Measurements from ENCODE around the gene TPCN1.

The TPCN1 gene

GRCh38 chr12:113247123-113248050 lies 26.1 kb downstream of the TPCN1 start:
- Mint-ChIP-seq H3K9me3 (peaks cover 11% of the 10 kb centered on the region), H3K27me3 (no peaks in the 10 kb centered on the region), H3K36me3 (ENCODE audit: low read depth) (peaks cover 100% of the 10 kb centered on the region), H3K4me1 (ENCODE audit: low read depth) (peaks cover 61% of the 10 kb centered on the region), H3K27ac (peak overlapping the region; percentile 76), H3K4me3 (no peak overlapping the region)
- intact Hi-C loops (cut with micrococcal nuclease), result no loop called here

GRCh38 chr12:113248051-113248825 lies 27.0 kb downstream of the TPCN1 start:
- Mint-ChIP-seq H3K36me3 (ENCODE audit: low read depth) (peaks cover 100% of the 10 kb centered on the region), H3K27ac (peak overlapping the region; percentile 40), H3K4me3 (no peak overlapping the region), H3K9me3 (peaks cover 20% of the 10 kb centered on the region), H3K4me1 (ENCODE audit: low read depth) (peaks cover 55% of the 10 kb centered on the region), H3K27me3 (no peaks in the 10 kb centered on the region)
- intact Hi-C loops (cut with micrococcal nuclease), result no loop called here

- Mint-ChIP-seq H3K27me3 (no peaks in the 10 kb centered on the region), H3K36me3 (ENCODE audit: low read depth) (peaks cover 100% of the 10 kb centered on the region), H3K4me3 (no peak overlapping the region), H3K27ac (peak overlapping the region; percentile 40), H3K4me1 (ENCODE audit: low read depth) (peaks cover 52% of the 10 kb centered on the region), H3K9me3 (peaks cover 25% of the 10 kb centered on the region)
- intact Hi-C loops (cut with micrococcal nuclease), result no loop called here
These were observed 27.7 kb downstream of the TPCN1 start for GRCh38 chr12:113248842-113249435.

GRCh38 chr12:113249546-113249945 lies 28.3 kb downstream of the TPCN1 start:
- Mint-ChIP-seq H3K27ac (no peak overlapping the region), H3K4me3 (no peak overlapping the region), H3K9me3 (peaks cover 25% of the 10 kb centered on the region), H3K36me3 (ENCODE audit: low read depth) (peaks cover 99% of the 10 kb centered on the region), H3K4me1 (ENCODE audit: low read depth) (peaks cover 48% of the 10 kb centered on the region), H3K27me3 (no peaks in the 10 kb centered on the region)
- intact Hi-C loops (cut with micrococcal nuclease), result no loop called here

- no peaks in the 10 kb centered on the region for H3K27me3 Mint-ChIP-seq
- intact Hi-C loops (cut with micrococcal nuclease), result no loop called here
- H3K4me1 Mint-ChIP-seq (ENCODE audit: low read depth), result peaks cover 43% of the 10 kb centered on the region
These were observed 28.8 kb downstream of the TPCN1 start for GRCh38 chr12:113250045-113250444.

GRCh38 chr12:113251404-113252070 lies 30.3 kb downstream of the TPCN1 start:
- H3K27ac Mint-ChIP-seq, result no peak overlapping the region
- peaks cover 30% of the 10 kb centered on the region for H3K4me1 Mint-ChIP-seq (ENCODE audit: low read depth)
- intact Hi-C loops (cut with micrococcal nuclease), result no loop called here
- peaks cover 85% of the 10 kb centered on the region for H3K36me3 Mint-ChIP-seq (ENCODE audit: low read depth)
- H3K27me3 Mint-ChIP-seq, result no peaks in the 10 kb centered on the region
- H3K9me3 Mint-ChIP-seq, result peaks cover 25% of the 10 kb centered on the region
- no peak overlapping the region for H3K4me3 Mint-ChIP-seq

More at GRCh38 chr12:113250045-113250444, 28.8 kb downstream of the TPCN1 start:
- peaks cover 99% of the 10 kb centered on the region for H3K36me3 Mint-ChIP-seq (ENCODE audit: low read depth)
- no peak overlapping the region for H3K4me3 Mint-ChIP-seq
- H3K9me3 Mint-ChIP-seq, result peaks cover 25% of the 10 kb centered on the region
- no peak overlapping the region for H3K27ac Mint-ChIP-seq

GRCh38 chr12:113252494-113252893 lies 31.2 kb downstream of the TPCN1 start:
- Mint-ChIP-seq H3K36me3 (ENCODE audit: low read depth) (peaks cover 85% of the 10 kb centered on the region), H3K4me1 (ENCODE audit: low read depth) (peaks cover 20% of the 10 kb centered on the region), H3K27ac (no peak overlapping the region), H3K27me3 (no peaks in the 10 kb centered on the region), H3K9me3 (peaks cover 25% of the 10 kb centered on the region), H3K4me3 (no peak overlapping the region)
- intact Hi-C loops (cut with micrococcal nuclease), result no loop called here

GRCh38 chr12:113253532-113254285 lies 32.4 kb downstream of the TPCN1 start:
- Mint-ChIP-seq H3K27me3 (no peaks in the 10 kb centered on the region), H3K4me1 (ENCODE audit: low read depth) (peaks cover 14% of the 10 kb centered on the region), H3K9me3 (peaks cover 25% of the 10 kb centered on the region), H3K4me3 (no peak overlapping the region), H3K27ac (no peak overlapping the region), H3K36me3 (ENCODE audit: low read depth) (peaks cover 82% of the 10 kb centered on the region)
- intact Hi-C loops (cut with micrococcal nuclease), result no loop called here

GRCh38 chr12:113254298-113254697 lies 33.0 kb downstream of the TPCN1 start:
- intact Hi-C loops (cut with micrococcal nuclease), result no loop called here
- Mint-ChIP-seq H3K4me3 (no peak overlapping the region), H3K27ac (no peak overlapping the region), H3K4me1 (ENCODE audit: low read depth) (peaks cover 19% of the 10 kb centered on the region), H3K36me3 (ENCODE audit: low read depth) (peaks cover 82% of the 10 kb centered on the region), H3K27me3 (no peaks in the 10 kb centered on the region), H3K9me3 (peaks cover 25% of the 10 kb centered on the region)

GRCh38 chr12:113257564-113257963 lies 36.3 kb downstream of the TPCN1 start:
- Mint-ChIP-seq H3K27ac (no peak overlapping the region), H3K27me3 (no peaks in the 10 kb centered on the region), H3K4me3 (no peak overlapping the region), H3K36me3 (ENCODE audit: low read depth) (peaks cover 76% of the 10 kb centered on the region), H3K4me1 (ENCODE audit: low read depth) (peaks cover 33% of the 10 kb centered on the region), H3K9me3 (peaks cover 12% of the 10 kb centered on the region)
- intact Hi-C loops (cut with micrococcal nuclease), result no loop called here

- intact Hi-C loops (cut with micrococcal nuclease), result no loop called here
- H3K4me3 Mint-ChIP-seq, result no peak overlapping the region
- H3K36me3 Mint-ChIP-seq (ENCODE audit: low read depth), result peaks cover 77% of the 10 kb centered on the region
- H3K27ac Mint-ChIP-seq, result peak overlapping the region; percentile 75
- no peaks in the 10 kb centered on the region for H3K27me3 Mint-ChIP-seq
- peaks cover 45% of the 10 kb centered on the region for H3K4me1 Mint-ChIP-seq (ENCODE audit: low read depth)
- H3K9me3 Mint-ChIP-seq, result no peaks in the 10 kb centered on the region
These were observed 38.9 kb downstream of the TPCN1 start for GRCh38 chr12:113260127-113260526.

GRCh38 chr12:113260636-113261300 lies 39.5 kb downstream of the TPCN1 start:
- Mint-ChIP-seq H3K27ac (peak overlapping the region; percentile 75), H3K4me1 (ENCODE audit: low read depth) (peaks cover 50% of the 10 kb centered on the region), H3K4me3 (no peak overlapping the region), H3K36me3 (ENCODE audit: low read depth) (peaks cover 84% of the 10 kb centered on the region), H3K9me3 (no peaks in the 10 kb centered on the region), H3K27me3 (no peaks in the 10 kb centered on the region)
- intact Hi-C loops (cut with micrococcal nuclease), result no loop called here
